AG09319 (cell line): Measurements from ENCODE around the gene SH2D3A.
"Not testable (repeated sequence)": the region's sequence is repeated elsewhere in the genome, so short reads cannot be mapped to it uniquely, and the experiment has no call there.

ENCODE experiments used
- DNase-seq: peaks from one replicate; pipeline ENCODE4 v3.0.0-alpha.2; 2010; ENCODE audit warnings: low read depth; ENCODE audit errors: extremely low read depth
- CTCF ChIP-seq: IDR thresholded peaks from 2 replicates; pipeline ENCODE4 v1.5.1; 2011; ENCODE audit warnings: low read depth, mild to moderate bottlenecking, inconsistent platforms, low read length, moderate library complexity

Gene SH2D3A

GRCh38 chr19:6766357-6767080, 716 bp downstream of the SH2D3A start:
- TF ChIP-seq CTCF = no peak
- no peak for DNase-seq

- no peak for TF ChIP-seq CTCF
- DNase-seq = no peak
Measured at GRCh38 chr19:6765738-6766356, 1.4 kb downstream of the SH2D3A start.

- DNase-seq = not testable (repeated sequence)
Measured at GRCh38 chr19:6762253-6762797, 4.9 kb downstream of the SH2D3A start.

- no peak for DNase-seq
- no peak for TF ChIP-seq CTCF
Measured at GRCh38 chr19:6761053-6761676, 6.1 kb downstream of the SH2D3A start.

- no peak for DNase-seq
- no peak for TF ChIP-seq CTCF
Measured at GRCh38 chr19:6760606-6761005, 6.6 kb downstream of the SH2D3A start.

GRCh38 chr19:6754653-6755463, 12.4 kb downstream of the SH2D3A start:
- no peak for DNase-seq
- no peak for TF ChIP-seq CTCF

GRCh38 chr19:6754136-6754535, 13.1 kb downstream of the SH2D3A start:
- no peak for DNase-seq
- TF ChIP-seq CTCF = no peak
